Measurements from ENCODE around the gene CPTP. TPM values are rescaled to one million over a fixed set of nuclear protein-coding genes. Genes with fewer than 3 reads are reported as not detected.
A peak's percentile ranks its signal among the peaks of the same experiment; 100 is the strongest.

Gene CPTP
- total and polyA plus RNA-seq, 2 of the 13 experiments (the other 11 are each of a cell fraction or from before 2014, with no cell fraction given): 5.5 to 9.3 TPM

DNA sequence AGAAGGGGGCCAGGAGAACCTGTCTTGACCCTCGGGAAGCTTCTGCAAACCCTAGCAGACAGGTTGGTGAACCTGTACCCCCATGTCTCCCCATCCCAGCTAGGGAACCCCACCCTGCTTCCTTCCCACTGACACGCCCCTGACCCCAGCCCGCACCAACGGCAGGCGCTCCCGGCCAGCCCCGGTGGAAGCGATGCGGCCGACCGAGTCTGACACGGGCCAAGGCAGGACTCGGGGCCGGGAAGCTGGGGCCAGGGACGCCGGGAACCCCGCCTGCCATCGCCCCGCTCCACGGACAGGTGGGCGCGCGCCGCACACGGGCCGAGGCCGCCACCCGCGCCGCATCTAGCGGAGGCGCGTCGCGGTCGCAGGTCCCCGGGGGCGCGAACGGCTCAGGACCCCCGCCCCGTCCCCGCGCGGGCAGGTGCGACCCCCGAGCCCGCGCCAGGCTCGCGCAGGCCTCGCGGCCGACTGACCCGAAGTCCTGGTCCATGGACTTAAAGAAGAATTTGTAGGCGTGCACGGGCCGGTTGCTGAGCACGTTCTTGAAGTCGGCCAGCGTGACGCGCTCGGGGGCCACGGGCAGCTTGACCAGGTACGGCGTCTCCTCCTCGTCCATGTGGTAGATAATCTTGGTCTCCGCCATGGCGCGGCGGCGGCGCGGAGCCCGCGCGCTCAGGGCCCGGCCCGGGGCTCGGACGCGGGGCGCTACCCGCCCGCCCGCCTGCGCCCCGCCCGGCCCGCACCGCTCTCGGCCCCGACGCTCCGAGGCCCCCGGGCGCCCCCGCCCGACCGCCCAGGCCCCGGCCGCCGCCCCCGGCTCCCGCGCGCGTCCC, 24.0 kb downstream of the CPTP start (continued):
- TF ChIP-seq, protein P1, sequence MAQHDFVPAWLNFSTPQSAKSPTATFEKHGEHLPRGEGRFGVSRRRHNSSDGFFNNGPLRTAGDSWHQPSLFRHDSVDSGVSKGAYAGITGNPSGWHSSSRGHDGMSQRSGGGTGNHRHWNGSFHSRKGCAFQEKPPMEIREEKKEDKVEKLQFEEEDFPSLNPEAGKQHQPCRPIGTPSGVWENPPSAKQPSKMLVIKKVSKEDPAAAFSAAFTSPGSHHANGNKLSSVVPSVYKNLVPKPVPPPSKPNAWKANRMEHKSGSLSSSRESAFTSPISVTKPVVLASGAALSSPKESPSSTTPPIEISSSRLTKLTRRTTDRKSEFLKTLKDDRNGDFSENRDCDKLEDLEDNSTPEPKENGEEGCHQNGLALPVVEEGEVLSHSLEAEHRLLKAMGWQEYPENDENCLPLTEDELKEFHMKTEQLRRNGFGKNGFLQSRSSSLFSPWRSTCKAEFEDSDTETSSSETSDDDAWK (CRISPR knock-in tag; IDR thresholded peaks at IDR 0.05): no peak
- peak; percentile 7; the same call in 1 of the 3 replicates for TF ChIP-seq MXI1 (IDR thresholded peaks at IDR 0.05; ENCODE audit: borderline replicate concordance, low read depth, low read length)
- no peak for TF ChIP-seq ZNF510 (CRISPR knock-in tag; IDR thresholded peaks at IDR 0.05; ENCODE audit: low read depth)
- no peak for TF ChIP-seq ZNF234 (CRISPR knock-in tag; conservative IDR thresholded peaks at IDR 0.05)
- no peak for TF ChIP-seq TAF15 (IDR thresholded peaks at IDR 0.05; ENCODE audit: low read depth, low read length, poor library complexity, severe bottlenecking)
- no peak for TF ChIP-seq KDM6A (CRISPR knock-in tag; IDR thresholded peaks at IDR 0.05; ENCODE audit: low read depth)
- no peak for TF ChIP-seq ZNF550 (CRISPR knock-in tag; IDR thresholded peaks at IDR 0.05; ENCODE audit: borderline replicate concordance)
- TF ChIP-seq KLF15 (CRISPR knock-in tag; IDR thresholded peaks at IDR 0.05; ENCODE audit: borderline replicate concordance): 0 out of 2 replicates have a peak, but pooled peaks have one; percentile 30
- TF ChIP-seq, protein P2, sequence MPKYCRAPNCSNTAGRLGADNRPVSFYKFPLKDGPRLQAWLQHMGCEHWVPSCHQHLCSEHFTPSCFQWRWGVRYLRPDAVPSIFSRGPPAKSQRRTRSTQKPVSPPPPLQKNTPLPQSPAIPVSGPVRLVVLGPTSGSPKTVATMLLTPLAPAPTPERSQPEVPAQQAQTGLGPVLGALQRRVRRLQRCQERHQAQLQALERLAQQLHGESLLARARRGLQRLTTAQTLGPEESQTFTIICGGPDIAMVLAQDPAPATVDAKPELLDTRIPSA (CRISPR knock-in tag; IDR thresholded peaks at IDR 0.05; ENCODE audit: borderline replicate concordance): no peak
- TF ChIP-seq REPIN1 (CRISPR knock-in tag; IDR thresholded peaks at IDR 0.05; ENCODE audit: borderline replicate concordance, low read depth): no peak
- TF ChIP-seq, protein P3, sequence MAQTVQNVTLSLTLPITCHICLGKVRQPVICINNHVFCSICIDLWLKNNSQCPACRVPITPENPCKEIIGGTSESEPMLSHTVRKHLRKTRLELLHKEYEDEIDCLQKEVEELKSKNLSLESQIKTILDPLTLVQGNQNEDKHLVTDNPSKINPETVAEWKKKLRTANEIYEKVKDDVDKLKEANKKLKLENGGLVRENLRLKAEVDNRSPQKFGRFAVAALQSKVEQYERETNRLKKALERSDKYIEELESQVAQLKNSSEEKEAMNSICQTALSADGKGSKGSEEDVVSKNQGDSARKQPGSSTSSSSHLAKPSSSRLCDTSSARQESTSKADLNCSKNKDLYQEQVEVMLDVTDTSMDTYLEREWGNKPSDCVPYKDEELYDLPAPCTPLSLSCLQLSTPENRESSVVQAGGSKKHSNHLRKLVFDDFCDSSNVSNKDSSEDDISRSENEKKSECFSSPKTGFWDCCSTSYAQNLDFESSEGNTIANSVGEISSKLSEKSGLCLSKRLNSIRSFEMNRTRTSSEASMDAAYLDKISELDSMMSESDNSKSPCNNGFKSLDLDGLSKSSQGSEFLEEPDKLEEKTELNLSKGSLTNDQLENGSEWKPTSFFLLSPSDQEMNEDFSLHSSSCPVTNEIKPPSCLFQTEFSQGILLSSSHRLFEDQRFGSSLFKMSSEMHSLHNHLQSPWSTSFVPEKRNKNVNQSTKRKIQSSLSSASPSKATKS (CRISPR knock-in tag; IDR thresholded peaks at IDR 0.05): no peak
- TF ChIP-seq, protein P4, sequence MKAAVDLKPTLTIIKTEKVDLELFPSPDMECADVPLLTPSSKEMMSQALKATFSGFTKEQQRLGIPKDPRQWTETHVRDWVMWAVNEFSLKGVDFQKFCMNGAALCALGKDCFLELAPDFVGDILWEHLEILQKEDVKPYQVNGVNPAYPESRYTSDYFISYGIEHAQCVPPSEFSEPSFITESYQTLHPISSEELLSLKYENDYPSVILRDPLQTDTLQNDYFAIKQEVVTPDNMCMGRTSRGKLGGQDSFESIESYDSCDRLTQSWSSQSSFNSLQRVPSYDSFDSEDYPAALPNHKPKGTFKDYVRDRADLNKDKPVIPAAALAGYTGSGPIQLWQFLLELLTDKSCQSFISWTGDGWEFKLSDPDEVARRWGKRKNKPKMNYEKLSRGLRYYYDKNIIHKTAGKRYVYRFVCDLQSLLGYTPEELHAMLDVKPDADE (CRISPR knock-in tag; IDR thresholded peaks at IDR 0.05): no peak
- TF ChIP-seq, protein P5, sequence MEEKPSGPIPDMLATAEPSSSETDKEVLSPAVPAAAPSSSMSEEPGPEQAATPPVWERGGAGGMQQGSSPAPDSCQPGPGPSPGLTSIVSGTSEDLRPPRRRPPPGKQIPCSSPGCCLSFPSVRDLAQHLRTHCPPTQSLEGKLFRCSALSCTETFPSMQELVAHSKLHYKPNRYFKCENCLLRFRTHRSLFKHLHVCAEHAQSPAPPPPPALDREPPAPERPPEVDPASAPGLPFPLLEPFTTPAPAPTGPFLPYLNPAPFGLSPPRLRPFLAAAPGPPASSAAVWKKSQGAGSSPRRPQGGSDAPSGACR (CRISPR knock-in tag; IDR thresholded peaks at IDR 0.05): no peak
- no peak for TF ChIP-seq U2AF2 (IDR thresholded peaks at IDR 0.05; ENCODE audit: low read depth, low read length)
- TF ChIP-seq SAFB2 (CRISPR knock-in tag; IDR thresholded peaks at IDR 0.05; ENCODE audit: borderline replicate concordance, low read depth): no peak
- TF ChIP-seq TAF1 (CRISPR knock-in tag; IDR thresholded peaks at IDR 0.05): 0 out of 2 replicates have a peak, but pooled peaks have one; percentile 20
- peak; percentile 54; the same call in 1 of the 2 replicates for TF ChIP-seq ZNF777 (CRISPR knock-in tag; IDR thresholded peaks at IDR 0.05)
- TF ChIP-seq ZNF790 (CRISPR knock-in tag; IDR thresholded peaks at IDR 0.05; ENCODE audit: borderline replicate concordance): no peak
- TF ChIP-seq FOXC1 (CRISPR knock-in tag; IDR thresholded peaks at IDR 0.05; ENCODE audit: borderline replicate concordance): 0 out of 2 replicates have a peak, but pooled peaks have one; percentile 9
- TF ChIP-seq XRCC5 (optimal IDR thresholded peaks at IDR 0.05; ENCODE audit: low read length): no peak
- TF ChIP-seq ZNF747 (CRISPR knock-in tag; IDR thresholded peaks at IDR 0.05; ENCODE audit: borderline replicate concordance): no peak
- no peak for TF ChIP-seq HNRNPUL1 (IDR thresholded peaks at IDR 0.05; ENCODE audit: low read depth, low read length)
- no peak for TF ChIP-seq FLYWCH1 (CRISPR knock-in tag; IDR thresholded peaks at IDR 0.05)
- no peak for TF ChIP-seq PAF1 (CRISPR knock-in tag; IDR thresholded peaks at IDR 0.05)
